ENCODE results near the gene NFIX.

The NFIX gene

DNA sequence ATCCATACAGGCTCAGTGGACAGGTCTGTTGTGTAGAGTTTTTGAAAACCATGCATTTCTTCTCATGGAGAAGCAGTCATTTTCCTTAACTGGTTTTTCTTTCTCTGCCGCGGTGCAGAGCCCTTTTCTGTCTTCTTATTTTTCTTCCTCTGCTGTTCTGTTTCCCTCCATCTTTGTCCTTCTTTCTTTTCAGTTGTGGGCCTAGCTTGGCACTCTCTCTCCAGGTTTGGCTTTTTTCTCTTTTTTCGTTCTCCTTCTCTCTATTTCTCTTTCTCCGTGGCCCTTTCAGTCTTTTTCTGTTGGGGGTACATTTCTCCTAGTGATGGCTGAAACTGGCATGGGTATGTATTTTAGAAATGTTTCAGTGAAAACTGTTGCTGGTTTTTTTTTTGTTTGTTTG, 24.1 kb downstream of the NFIX start:
- no peak for DNase-seq (ENCODE audit: low read depth)
- TF ChIP-seq, protein P1, sequence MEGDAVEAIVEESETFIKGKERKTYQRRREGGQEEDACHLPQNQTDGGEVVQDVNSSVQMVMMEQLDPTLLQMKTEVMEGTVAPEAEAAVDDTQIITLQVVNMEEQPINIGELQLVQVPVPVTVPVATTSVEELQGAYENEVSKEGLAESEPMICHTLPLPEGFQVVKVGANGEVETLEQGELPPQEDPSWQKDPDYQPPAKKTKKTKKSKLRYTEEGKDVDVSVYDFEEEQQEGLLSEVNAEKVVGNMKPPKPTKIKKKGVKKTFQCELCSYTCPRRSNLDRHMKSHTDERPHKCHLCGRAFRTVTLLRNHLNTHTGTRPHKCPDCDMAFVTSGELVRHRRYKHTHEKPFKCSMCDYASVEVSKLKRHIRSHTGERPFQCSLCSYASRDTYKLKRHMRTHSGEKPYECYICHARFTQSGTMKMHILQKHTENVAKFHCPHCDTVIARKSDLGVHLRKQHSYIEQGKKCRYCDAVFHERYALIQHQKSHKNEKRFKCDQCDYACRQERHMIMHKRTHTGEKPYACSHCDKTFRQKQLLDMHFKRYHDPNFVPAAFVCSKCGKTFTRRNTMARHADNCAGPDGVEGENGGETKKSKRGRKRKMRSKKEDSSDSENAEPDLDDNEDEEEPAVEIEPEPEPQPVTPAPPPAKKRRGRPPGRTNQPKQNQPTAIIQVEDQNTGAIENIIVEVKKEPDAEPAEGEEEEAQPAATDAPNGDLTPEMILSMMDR (conservative IDR thresholded peaks at IDR 0.05; ENCODE audit: low read depth, low read length): no peak
- no peak overlapping the region for H3K4me3 ChIP-seq (ENCODE audit: low read length)

- TF ChIP-seq, protein P1 (conservative IDR thresholded peaks at IDR 0.05; ENCODE audit: low read depth, low read length): no peak
- H3K4me3 ChIP-seq (ENCODE audit: low read length): no peak overlapping the region
Observed at GRCh38 chr19:13020002-13020414, 24.7 kb downstream of the NFIX start.

DNA sequence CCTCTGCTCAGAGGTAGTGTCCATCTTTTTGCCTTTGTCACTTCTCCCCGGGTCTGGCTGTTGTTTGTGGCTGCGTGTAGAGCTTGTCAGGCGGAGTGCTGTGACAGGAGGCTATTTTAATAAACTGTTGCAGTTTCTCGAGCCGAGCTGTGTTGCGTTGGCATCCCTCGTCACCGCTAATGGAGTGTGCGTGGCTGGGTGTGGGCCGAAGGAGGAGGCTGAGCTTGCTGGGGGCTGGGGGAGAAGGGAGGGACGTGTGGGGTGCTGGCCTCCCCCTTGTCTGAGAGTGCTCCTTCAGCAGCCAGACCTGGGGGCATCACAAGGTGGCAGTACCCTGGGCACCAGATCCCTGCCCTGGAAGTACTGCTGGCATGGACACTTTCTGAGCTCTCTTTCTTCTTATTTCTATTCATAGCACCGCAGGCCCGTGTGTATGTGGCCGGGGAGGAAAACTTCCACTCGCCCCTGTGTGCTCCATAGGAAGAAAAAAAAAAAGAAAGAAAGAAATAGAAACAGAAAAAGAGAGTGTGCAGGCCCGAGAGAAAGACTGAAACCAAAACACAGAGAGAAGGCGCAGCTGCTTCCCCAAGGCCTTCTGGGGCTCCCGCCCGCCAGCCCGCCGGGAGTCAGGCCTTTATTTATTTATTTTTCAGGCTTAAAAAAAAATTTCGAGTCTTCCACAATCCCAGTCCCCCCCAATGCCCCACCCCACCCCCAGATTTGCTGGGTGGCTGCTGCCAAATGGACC, 27.0 kb downstream of the NFIX start:
- H3K4me3 ChIP-seq (ENCODE audit: low read length): no peak overlapping the region
- TF ChIP-seq, protein P1 (conservative IDR thresholded peaks at IDR 0.05; ENCODE audit: low read depth, low read length): no peak
- DNase-seq (ENCODE audit: low read depth): no peak

More at GRCh38 chr19:13020002-13020414, 24.7 kb downstream of the NFIX start:
- no peak for DNase-seq (ENCODE audit: low read depth)

DNA sequence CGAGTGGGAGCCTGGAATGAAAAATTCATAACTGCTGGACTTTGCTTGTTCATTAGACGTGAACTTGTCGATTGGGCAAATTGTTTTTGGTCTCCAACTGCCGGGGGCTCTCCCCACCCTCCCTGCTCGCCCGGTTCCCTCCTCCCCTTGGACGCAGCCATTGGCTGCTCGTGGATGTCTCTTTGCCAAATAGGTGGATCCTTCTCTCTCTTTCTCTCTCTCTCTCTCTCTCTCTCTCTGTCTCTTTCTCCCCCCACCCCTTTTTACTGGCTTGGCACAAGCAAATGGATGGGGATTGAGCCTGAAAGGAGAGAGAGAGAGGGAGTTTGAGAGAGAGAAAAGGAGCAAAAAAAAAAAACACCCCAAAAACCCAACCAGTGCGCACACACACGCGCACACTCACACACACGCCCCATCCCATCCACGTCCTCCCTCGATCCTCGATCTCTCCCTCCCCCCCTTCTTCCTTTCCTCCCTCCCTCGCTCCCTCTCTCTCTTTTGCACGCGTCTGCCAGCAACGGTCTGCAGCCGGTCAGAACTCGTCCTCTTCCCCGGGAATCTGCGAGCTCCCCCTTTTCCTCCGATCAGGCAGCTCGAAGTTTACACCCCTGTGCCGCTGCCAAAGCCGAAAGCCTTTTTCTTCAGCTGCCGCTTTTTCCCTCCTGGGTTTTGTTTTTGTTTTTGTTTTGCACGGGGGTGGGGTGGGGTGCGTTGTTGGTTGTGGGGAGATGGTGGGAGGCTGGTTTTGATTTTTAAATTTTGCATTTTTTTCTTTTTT, 27.8 kb downstream of the NFIX start:
- no peak for DNase-seq (ENCODE audit: low read depth)
- TF ChIP-seq, protein P1 (conservative IDR thresholded peaks at IDR 0.05; ENCODE audit: low read depth, low read length): no peak
- no peak overlapping the region for H3K4me3 ChIP-seq (ENCODE audit: low read length)

DNA sequence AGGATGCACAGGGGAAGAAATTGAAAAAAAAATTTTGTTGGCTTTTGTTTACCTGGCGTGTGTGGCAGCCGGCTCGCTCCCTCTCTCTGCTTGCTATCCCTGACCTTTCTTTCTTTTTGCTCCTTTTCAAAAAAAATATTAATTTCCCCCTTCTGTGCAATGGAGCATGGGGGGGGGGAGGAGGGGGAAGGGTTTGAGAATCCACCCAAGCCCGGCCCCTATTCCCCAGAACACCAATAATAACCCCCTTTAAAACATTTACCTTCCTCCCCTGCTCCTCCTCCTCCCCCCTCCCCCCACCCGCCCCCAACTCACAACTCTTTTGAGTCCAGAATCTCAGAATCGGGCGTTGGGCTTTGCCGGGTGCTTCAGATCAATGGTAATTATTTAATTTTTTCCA, 28.4 kb downstream of the NFIX start:
- TF ChIP-seq, protein P1 (conservative IDR thresholded peaks at IDR 0.05; ENCODE audit: low read depth, low read length): no peak
- DNase-seq (ENCODE audit: low read depth): no peak
- no peak overlapping the region for H3K4me3 ChIP-seq (ENCODE audit: low read length)

DNA sequence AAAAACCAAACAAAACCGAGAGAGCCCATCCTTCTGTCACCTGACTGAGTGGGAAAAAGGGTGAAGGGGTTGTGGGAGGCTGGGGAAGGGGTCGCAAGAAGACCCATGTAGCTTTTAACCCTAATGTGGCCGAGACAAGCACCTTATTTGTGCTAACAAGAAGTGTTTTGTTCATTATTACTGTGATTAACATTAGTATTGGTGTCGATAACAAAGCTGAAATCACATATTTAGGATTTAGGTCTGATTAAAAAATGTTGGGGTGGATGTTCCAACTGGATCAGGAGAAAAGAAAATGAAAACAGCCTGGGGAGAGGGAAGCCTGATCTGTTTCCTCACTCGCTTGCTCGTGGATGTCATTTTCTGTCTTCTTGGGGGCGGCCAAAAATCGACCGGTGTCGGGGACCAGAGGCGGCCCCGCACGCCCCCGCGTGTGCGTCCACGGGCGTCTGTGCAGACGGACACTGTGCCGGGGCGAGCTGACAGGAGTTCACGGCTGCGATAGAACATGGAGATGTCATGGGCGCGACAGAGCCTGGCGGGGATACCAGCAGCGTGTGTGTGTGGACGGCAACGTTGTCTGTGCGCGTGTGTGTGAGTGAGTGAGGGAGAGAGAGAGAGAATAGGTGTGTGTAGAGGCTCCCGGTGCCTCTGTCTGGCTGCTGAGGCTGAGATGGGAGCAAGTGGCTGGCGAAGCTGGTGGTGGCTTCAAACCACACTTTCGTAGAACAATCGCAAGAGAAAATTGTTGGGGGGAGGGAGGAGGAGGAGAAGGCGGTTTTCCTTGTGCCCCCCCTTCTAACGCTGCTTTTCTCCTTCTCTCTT, 29.1 kb downstream of the NFIX start:
- H3K4me3 ChIP-seq (ENCODE audit: low read length): no peak overlapping the region
- no peak for DNase-seq (ENCODE audit: low read depth)
- TF ChIP-seq, protein P1 (conservative IDR thresholded peaks at IDR 0.05; ENCODE audit: low read depth, low read length): no peak

All from retinal pigment epithelial cell (primary cell).